Diencephalon (tissue), 1 donor: ENCODE measurements around the gene UNC45A. TPM values are rescaled to one million over a fixed set of nuclear protein-coding genes. Genes with fewer than 3 reads are reported as not detected.

Experiments used
- small RNA-seq: library from RNA; depleted of rRNA; stranded (forward); fragments of <200 nt; gene quantifications from one replicate; pipeline ENCODE3, GENCODE V24; 2014
- total RNA-seq: library from RNA; depleted of rRNA; stranded (reverse); fragments of >200 nt; gene quantifications from one replicate; pipeline ENCODE4 v1.2.3, GENCODE V29; 2014

UNC45A gene, protein sequence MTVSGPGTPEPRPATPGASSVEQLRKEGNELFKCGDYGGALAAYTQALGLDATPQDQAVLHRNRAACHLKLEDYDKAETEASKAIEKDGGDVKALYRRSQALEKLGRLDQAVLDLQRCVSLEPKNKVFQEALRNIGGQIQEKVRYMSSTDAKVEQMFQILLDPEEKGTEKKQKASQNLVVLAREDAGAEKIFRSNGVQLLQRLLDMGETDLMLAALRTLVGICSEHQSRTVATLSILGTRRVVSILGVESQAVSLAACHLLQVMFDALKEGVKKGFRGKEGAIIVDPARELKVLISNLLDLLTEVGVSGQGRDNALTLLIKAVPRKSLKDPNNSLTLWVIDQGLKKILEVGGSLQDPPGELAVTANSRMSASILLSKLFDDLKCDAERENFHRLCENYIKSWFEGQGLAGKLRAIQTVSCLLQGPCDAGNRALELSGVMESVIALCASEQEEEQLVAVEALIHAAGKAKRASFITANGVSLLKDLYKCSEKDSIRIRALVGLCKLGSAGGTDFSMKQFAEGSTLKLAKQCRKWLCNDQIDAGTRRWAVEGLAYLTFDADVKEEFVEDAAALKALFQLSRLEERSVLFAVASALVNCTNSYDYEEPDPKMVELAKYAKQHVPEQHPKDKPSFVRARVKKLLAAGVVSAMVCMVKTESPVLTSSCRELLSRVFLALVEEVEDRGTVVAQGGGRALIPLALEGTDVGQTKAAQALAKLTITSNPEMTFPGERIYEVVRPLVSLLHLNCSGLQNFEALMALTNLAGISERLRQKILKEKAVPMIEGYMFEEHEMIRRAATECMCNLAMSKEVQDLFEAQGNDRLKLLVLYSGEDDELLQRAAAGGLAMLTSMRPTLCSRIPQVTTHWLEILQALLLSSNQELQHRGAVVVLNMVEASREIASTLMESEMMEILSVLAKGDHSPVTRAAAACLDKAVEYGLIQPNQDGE
- 33.9 TPM for total RNA-seq

DNA sequence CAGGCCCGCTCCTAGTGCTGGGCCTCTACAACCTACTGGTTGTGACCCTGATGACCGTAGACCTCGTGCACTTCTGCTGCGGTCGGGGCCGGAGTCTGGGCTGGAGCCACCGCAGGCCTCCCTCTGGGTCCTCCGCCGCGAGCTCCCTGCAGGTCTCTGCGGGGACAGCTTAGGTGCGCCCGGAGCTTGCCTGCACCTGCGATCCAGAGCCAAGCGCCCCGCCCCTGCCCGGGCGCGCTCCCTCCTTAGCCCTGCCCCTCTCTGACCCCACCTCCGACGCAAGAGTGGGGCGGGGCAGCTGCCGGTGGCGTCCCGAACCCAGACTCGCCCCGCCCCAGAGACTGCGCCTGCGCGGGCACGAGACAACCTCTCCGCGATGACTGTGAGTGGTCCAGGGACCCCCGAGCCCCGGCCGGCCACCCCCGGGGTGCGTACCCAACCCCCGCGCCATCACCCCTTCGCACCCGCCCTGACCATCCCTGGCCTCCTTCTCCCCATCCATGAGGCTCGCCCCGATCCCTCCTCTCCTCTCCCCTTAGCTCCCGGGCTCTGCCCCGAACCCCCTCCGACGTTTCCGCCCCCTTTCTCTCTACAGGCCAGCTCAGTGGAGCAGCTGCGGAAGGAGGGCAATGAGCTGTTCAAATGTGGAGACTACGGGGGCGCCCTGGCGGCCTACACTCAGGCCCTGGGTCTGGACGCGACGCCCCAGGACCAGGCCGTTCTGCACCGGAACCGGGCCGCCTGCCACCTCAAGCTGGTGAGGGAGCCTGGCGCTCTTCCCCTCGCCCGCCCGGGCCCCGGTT, at the start of gene UNC45A:
Gene UNC45A, plus strand, starts transcription at position 337 of the 803 bp plus-strand sequence. Its CDS starts 40 bp downstream, at position 377.

DNA sequence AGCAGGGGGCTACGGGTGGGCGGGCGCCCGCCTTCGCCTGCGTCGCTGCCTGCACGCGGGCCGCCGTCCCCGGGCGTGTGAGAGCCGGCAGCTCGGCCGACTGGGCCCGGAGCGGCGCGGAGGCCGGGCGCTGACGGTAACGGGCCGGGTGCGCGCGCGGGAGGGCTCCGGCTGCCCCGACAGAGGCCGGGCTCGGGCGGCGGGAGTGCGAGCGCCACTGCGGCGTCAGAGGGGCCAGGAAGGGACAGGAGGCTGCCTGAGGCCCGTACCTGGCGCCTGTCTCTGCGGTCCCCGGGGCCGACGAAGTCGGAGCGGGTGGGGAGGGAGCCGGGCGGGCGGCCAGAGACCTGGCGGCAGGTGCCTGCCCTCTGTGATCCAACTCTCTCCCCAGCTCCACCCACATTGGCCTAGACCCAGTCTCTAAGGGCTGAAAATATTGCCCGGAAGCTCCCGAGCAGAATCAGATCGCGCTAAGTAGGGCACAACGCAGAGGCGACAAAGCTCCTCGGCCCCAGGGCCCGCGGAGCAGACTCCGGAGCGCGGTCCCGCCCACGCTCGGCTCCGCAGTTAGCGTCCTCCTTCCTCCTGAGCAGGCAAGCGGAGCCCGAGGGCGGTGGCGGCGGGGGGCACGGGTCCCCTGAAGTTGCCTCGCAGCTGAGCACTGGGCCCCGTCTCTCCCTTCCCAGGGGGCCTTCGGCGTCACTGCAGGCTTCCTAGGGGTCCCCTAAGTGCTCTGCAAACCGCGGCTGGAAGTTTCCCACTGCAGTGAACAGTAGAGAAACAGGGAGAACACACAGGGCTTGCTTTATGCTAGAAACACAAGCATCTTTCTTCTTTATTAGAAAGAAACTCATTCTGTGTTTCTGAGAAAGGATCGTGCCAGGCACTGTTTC, 32.0 kb upstream of the UNC45A start, which contains the start of gene MAN2A2:
Gene MAN2A2, plus strand, starts transcription at position 463 of the 893 bp plus-strand sequence. CDS start 906 bp downstream, outside the sequence.

DNA sequence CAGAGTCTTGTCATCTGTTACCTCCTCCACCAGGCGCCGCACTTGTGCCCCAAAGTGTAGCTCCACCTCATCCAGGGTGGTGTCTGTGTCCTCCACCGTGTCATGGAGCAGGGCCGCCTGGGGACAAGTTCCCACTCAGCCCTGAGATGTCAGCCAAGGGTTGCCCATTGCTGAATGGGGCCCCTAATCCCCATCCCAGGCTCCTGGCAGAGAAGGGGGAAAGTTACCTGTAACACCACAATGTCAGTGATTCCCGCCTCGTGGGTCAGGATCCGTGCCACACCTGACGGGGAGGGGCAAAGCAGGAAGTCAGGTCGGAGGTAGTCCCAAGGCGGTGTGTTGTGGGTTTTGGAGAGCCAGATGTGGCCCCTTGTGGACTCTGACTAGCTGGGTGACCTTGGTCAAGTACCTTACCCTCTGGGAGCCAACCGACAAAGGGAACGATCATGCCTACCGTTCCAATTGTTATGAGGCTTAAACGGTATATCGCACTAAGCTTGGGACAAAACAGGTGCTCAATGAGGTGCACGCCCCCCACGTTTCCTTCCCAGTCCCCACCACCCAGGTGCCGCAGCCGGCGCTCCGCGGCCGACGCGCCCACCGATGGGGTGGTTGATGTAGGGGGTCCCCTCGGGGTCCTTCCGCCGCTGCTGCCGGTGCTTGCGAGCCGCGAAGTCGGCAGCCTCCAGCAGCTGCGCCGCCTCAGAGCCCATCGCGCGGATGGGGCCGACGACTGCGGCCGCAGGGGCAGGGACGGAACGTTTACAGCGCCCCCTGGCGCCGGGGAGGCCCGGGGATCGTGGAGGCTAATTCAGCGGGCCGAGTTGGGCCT, 3.0 kb upstream of the UNC45A start, which contains the start of gene HDDC3:
Gene HDDC3, minus strand, starts transcription at position 722 of the 832 bp plus-strand sequence. Its CDS starts 9 bp downstream, at position 713.

DNA sequence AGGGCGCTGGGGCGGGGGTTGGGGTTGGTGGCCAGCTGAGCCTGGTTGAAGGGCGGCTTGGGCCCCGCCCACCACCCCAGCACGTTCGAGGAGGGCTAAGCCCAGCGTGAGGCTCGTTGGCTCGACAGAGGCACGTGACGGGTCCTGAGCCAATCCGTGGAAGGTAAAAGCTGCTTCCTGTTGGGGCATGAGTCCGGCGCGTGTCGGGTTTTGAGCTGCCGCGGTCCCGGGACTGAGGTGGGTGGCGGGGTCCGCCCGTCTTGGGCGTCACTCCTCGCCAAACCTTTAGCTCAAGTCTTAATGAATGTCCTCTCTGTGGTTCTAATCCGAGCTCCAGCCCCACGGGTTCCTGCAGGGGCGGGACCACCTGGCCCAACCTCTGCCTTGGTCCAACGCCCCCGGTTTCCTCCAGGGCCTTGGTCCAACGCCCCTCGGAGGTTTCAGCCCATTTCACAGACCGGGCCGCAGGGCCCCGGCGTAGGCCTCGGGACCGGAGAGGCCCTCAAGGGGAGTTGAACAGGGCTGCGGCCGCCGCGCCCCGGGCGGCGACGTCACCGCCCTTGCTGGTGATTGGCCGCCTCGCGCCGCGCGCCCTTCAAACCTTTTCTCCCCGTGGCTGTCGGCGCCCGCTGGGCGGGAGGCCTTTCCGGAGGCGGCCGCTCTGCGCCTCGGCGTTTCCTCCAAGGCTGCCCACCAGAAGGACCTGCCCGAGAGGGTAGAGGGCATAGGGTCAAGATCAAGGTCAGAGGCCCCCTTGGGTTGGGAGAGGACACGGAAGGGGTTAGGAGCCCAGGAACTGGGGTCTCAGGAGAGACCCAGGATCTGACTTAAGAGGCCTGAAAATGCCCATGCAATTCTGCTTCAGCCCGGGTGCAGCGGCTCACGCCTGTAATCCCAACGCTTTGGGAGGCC, 19.9 kb downstream of the UNC45A start, which contains the start of gene RCCD1:
Gene RCCD1, plus strand, starts transcription at position 173 of the 912 bp plus-strand sequence. CDS start 1,851 bp downstream, outside the sequence.

DNA sequence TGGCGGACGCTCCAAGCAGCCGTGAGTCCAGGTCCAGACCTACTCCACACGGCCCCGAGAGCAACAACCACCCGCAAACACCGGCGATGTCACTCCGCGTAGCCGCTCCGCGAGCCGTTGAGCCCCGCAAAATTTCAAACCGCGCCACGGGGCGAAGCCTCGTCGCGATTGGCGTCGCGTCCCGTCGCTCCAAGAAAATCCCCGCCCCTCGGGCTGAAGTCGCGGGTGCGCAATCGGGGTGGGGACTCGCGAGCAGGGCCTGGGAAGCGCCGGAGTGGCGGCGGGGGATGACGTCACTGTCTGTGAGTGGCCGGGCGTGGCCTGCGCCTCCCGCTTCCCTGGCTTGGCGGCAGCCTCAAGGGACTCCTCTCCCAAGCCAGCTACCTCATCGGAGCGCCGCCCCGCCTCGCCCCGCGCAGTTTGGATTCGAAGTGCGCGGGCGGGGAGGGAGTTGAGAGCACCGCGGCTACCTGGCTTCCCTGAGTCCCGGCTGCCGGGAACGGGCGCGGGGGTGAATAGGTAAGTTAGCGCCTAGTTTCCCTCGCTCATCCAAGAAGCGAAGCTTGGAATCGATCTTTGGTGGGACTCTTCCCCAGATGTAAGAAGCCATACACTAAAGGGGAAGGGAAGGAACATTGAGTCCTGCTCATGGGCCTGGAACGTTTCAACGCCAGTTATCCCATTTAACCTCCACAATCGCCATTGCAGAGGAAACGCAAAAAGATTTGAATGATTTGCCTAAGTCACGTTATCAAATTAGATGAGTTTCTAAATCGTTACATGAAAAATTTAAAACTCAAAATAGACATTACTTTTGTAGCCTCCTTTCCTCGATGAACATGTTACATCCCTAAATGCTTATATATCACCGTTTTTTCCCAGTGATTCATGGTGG, 59.6 kb downstream of the UNC45A start, which contains the start of gene PRC1:
Gene PRC1, minus strand, starts transcription at position 119 of the 895 bp plus-strand sequence. Its CDS starts 118 bp downstream, at position 1.

Small RNA genes within 50 kb of the gene (small RNA-seq; reads per million reads assigned to genes)
- not detected for gene RF00019

Other genes with a start within 250 kb of the UNC45A start
- 13.6 TPM for gene BLM, start 217.9 kb upstream of the UNC45A start, total RNA-seq
- 9.9 TPM for gene FURIN, start 66.7 kb upstream of the UNC45A start, total RNA-seq
- gene FES, start 50.8 kb upstream of the UNC45A start, total RNA-seq: 6.0 TPM
- 45.0 TPM for gene MAN2A2, start 32.0 kb upstream of the UNC45A start, total RNA-seq
- gene HDDC3, start 2.7 kb upstream of the UNC45A start, total RNA-seq: 14.5 TPM
- 16.4 TPM for gene RCCD1, start 19.6 kb downstream of the UNC45A start, total RNA-seq
- gene PRC1, start 59.2 kb downstream of the UNC45A start, total RNA-seq: 33.0 TPM
- 12.9 TPM for gene VPS33B, start 87.3 kb downstream of the UNC45A start, total RNA-seq
- 30.2 TPM for gene SV2B, start 165.0 kb downstream of the UNC45A start, total RNA-seq